HepG2 (cell line): Measurements from ENCODE around the gene ABCD1. TPM values are rescaled to one million over a fixed set of nuclear protein-coding genes. Genes with fewer than 3 reads are reported as not detected.

Experiments
- AGO1 ChIP-seq: fragments of 200-400 bp; formaldehyde crosslinking; IDR thresholded peaks from 2 replicates; pipeline ENCODE4 v1.6.1; 2017; ENCODE audit warnings: mild to moderate bottlenecking, low read depth, low read length, moderate library complexity; ENCODE audit not compliant: poor library complexity, severe bottlenecking
- FOXP4 ChIP-seq: sonication (generic); formaldehyde crosslinking; IDR thresholded peaks from 2 replicates; pipeline ENCODE4 v1.4.0; 2020; ENCODE audit warnings: missing genetic modification reagents
- KDM6A ChIP-seq: IDR thresholded peaks from 2 replicates; pipeline ENCODE4 v1.6.1; 2016; ENCODE audit warnings: low read depth
- MNT ChIP-seq: fragments of 450-650 bp; IDR thresholded peaks from 2 replicates; pipeline ENCODE4 v1.6.1; 2016
- NR1H2 ChIP-seq: sonication (generic); formaldehyde crosslinking; IDR thresholded peaks from 2 replicates; pipeline ENCODE4 v1.8.1; 2022; ENCODE audit warnings: low read depth, missing genetic modification reagents, borderline replicate concordance
- SOX6 ChIP-seq, 2 experiments: fragments of 450-650 bp in 1 of 2; sonication (generic) in 1 of 2; formaldehyde crosslinking in 1 of 2; IDR thresholded peaks; 2 replicates each; pipeline versions ENCODE4 v1.4.0 to v1.6.1; 2017 to 2020; ENCODE audit warnings: antibody characterized with exemption in 1 of 2, mild to moderate bottlenecking in 1 of 2, missing genetic modification reagents in 1 of 2
- SPEN ChIP-seq: sonication (generic); formaldehyde crosslinking; IDR thresholded peaks from 2 replicates; pipeline ENCODE4 v1.5.1; 2020; ENCODE audit warnings: low read depth, mild to moderate bottlenecking, missing genetic modification reagents
- SRSF4 ChIP-seq: fragments of 200-400 bp; formaldehyde crosslinking; IDR thresholded peaks from one replicate; pipeline ENCODE4 v1.6.1; 2018; ENCODE audit warnings: mild to moderate bottlenecking, low read depth, low read length, moderate library complexity; ENCODE audit not compliant: poor library complexity, severe bottlenecking
- ZFP62 ChIP-seq: sonication (generic); formaldehyde crosslinking; IDR thresholded peaks from 2 replicates; pipeline ENCODE4 v1.4.0; 2020; ENCODE audit warnings: missing genetic modification reagents
- ZIK1 ChIP-seq: sonication (generic); formaldehyde crosslinking; IDR thresholded peaks from 2 replicates; pipeline ENCODE4 v1.5.0; 2020; ENCODE audit warnings: mild to moderate bottlenecking, low read depth, missing genetic modification reagents, borderline replicate concordance
- ZNF564 ChIP-seq: sonication (generic); formaldehyde crosslinking; IDR thresholded peaks from 2 replicates; pipeline ENCODE4 v1.8.1; 2023; ENCODE audit warnings: mild to moderate bottlenecking, missing genetic modification reagents
- ZNF788 ChIP-seq: sonication (generic); formaldehyde crosslinking; IDR thresholded peaks from 2 replicates; pipeline ENCODE4 v1.5.0; 2020; ENCODE audit warnings: mild to moderate bottlenecking, missing genetic modification reagents, borderline replicate concordance
- ZSCAN31 ChIP-seq: sonication (generic); formaldehyde crosslinking; IDR thresholded peaks from 2 replicates; pipeline ENCODE4 v1.5.0; 2020; ENCODE audit warnings: low read depth, mild to moderate bottlenecking, missing genetic modification reagents
- polyA plus RNA-seq, 8 experiments: library from polyadenylated mRNA; depleted of rRNA in 3 of 8; stranded (reverse) in 7 of 8; unstranded in 1 of 8; fragments of >200 nt; fragmentation: Illumina TruSeq in 4 of 8; extraction: Trizol in 4 of 8; gene quantifications; 2 replicates each; pipeline versions ENCODE4 v1.2.1 to v1.2.3, GENCODE V29; 2011 to 2016; ENCODE audit warnings: low read depth in 4 of 8, missing spikeins in 1 of 8, mixed read lengths in 1 of 8; ENCODE audit not compliant: insufficient read depth in 1 of 8
- total RNA-seq, 5 experiments: library from RNA; depleted of rRNA; stranded (reverse); fragments of >200 nt; fragmentation: Illumina TruSeq; extraction: Trizol; gene quantifications; 2 replicates each; pipeline ENCODE4 v1.2.3, GENCODE V29; 2016; ENCODE audit warnings: low read depth in 1 of 5
- TF ChIP-seq, protein P1 (sequence below): sonication (generic); formaldehyde crosslinking; IDR thresholded peaks from 2 replicates; pipeline ENCODE4 v1.5.0; 2020; ENCODE audit warnings: mild to moderate bottlenecking, missing genetic modification reagents, borderline replicate concordance
- TF ChIP-seq, protein P2 (sequence below): sonication (generic); formaldehyde crosslinking; IDR thresholded peaks from 2 replicates; pipeline ENCODE4 v1.4.0; 2020; ENCODE audit warnings: mild to moderate bottlenecking, missing genetic modification reagents

ABCD1 gene
- total and polyA plus RNA-seq, 2 of the 13 experiments (the other 11 are each of a cell fraction or from before 2014, with no cell fraction given): 11.4 to 15.9 TPM

DNA sequence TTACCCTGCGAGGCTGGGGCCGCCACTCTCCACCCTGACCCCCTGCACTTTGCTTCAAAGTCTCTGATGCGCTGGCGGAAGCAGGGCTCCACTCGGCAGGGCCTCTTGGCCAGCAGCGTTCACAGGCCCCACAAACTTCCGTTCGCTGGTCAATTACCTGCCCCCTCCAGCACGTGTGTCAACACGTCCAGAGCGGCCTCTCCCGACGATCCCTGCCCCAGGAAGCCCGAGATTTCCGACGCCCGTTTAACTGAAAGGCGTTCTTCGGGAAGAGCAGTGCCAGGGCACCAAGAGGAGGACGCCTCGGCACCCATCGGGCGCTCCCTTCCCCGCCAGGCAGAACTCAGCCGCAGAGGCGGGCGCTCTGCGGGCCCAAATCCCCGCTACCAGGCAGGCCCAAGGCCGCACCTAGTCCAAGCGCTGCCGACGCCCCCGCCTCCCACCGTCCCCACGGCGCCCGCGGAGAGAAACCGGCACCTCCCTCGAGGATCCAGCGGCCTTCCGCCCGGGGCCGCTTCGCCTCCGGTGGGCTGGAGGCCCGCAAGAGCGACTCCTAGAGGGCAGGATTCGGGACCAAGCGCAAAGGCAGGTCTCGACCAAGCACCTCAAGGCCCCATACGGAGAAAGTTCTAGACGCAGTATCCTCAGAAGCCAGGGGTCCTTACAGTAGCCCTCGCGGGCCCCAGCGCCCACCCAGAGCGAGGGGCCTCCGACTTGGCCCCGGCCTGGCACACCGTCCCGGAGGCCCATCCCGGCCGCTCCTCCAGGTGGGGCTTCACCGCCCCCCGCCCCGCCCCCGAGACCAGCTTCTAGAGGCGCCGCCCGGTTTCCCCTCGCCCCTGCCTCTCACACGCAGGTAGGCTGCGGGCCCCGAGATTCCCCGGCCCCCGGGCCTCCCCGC lies 1.1 kb upstream of the ABCD1 start (continued):
- TF ChIP-seq, protein P1, sequence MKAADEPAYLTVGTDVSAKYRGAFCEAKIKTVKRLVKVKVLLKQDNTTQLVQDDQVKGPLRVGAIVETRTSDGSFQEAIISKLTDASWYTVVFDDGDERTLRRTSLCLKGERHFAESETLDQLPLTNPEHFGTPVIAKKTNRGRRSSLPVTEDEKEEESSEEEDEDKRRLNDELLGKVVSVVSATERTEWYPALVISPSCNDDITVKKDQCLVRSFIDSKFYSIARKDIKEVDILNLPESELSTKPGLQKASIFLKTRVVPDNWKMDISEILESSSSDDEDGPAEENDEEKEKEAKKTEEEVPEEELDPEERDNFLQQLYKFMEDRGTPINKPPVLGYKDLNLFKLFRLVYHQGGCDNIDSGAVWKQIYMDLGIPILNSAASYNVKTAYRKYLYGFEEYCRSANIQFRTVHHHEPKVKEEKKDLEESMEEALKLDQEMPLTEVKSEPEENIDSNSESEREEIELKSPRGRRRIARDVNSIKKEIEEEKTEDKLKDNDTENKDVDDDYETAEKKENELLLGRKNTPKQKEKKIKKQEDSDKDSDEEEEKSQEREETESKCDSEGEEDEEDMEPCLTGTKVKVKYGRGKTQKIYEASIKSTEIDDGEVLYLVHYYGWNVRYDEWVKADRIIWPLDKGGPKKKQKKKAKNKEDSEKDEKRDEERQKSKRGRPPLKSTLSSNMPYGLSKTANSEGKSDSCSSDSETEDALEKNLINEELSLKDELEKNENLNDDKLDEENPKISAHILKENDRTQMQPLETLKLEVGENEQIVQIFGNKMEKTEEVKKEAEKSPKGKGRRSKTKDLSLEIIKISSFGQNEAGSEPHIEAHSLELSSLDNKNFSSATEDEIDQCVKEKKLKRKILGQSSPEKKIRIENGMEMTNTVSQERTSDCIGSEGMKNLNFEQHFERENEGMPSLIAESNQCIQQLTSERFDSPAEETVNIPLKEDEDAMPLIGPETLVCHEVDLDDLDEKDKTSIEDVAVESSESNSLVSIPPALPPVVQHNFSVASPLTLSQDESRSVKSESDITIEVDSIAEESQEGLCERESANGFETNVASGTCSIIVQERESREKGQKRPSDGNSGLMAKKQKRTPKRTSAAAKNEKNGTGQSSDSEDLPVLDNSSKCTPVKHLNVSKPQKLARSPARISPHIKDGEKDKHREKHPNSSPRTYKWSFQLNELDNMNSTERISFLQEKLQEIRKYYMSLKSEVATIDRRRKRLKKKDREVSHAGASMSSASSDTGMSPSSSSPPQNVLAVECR (CRISPR knock-in tag): peak; percentile 75; the same call in 1 of the 2 replicates
- TF ChIP-seq SPEN (peak; percentile 72), ZIK1 (CRISPR knock-in tag) (no peak), SOX6 (IDR thresholded peaks at IDR 0.05) (no peak), SOX6 (CRISPR knock-in tag; IDR thresholded peaks at IDR 0.05) (peak; percentile 50), ZNF564 (0 out of 2 replicates have a peak, but pooled peaks have one; percentile 32), ZFP62 (CRISPR knock-in tag) (no peak), MNT (peak; percentile 48; the same call in 1 of the 2 replicates), SRSF4 (no peak), NR1H2 (0 out of 2 replicates have a peak, but pooled peaks have one; percentile 24), FOXP4 (peak; percentile 56), ZSCAN31 (peak; percentile 71; the same call in 1 of the 2 replicates), ZNF788 (peak; percentile 73; the same call in 1 of the 2 replicates), AGO1 (no peak), KDM6A (CRISPR knock-in tag) (0 out of 2 replicates have a peak, but pooled peaks have one; percentile 13)
- TF ChIP-seq, protein P2, sequence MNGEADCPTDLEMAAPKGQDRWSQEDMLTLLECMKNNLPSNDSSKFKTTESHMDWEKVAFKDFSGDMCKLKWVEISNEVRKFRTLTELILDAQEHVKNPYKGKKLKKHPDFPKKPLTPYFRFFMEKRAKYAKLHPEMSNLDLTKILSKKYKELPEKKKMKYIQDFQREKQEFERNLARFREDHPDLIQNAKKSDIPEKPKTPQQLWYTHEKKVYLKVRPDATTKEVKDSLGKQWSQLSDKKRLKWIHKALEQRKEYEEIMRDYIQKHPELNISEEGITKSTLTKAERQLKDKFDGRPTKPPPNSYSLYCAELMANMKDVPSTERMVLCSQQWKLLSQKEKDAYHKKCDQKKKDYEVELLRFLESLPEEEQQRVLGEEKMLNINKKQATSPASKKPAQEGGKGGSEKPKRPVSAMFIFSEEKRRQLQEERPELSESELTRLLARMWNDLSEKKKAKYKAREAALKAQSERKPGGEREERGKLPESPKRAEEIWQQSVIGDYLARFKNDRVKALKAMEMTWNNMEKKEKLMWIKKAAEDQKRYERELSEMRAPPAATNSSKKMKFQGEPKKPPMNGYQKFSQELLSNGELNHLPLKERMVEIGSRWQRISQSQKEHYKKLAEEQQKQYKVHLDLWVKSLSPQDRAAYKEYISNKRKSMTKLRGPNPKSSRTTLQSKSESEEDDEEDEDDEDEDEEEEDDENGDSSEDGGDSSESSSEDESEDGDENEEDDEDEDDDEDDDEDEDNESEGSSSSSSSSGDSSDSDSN (CRISPR knock-in tag): peak; percentile 86
